ENCODE results near the gene QRICH1.
"Not testable (repeated sequence)": the region's sequence is repeated elsewhere in the genome, so short reads cannot be mapped to it uniquely, and the experiment has no call there.

QRICH1 gene

DNA sequence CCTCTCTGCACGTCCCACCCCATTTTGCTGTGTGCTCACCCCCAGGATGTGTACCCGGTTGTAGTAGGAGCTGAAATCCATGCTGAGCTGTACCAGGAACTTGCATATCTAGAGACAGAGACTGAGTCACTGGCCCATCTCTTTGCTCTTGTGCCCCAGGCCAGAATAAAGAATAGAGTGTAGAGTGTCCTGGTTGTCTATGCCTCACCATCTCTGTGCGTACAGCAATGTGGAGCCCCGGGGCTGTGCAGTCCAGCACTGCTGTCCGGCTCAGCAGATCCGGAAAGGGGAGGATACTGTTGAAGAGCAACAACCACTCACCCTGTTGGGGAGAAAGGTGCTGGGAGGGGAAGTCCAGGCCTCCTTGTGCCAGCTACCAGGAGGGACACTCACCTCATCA is 78.1 kb downstream of the QRICH1 start:
- no peak for DNase-seq

DNA sequence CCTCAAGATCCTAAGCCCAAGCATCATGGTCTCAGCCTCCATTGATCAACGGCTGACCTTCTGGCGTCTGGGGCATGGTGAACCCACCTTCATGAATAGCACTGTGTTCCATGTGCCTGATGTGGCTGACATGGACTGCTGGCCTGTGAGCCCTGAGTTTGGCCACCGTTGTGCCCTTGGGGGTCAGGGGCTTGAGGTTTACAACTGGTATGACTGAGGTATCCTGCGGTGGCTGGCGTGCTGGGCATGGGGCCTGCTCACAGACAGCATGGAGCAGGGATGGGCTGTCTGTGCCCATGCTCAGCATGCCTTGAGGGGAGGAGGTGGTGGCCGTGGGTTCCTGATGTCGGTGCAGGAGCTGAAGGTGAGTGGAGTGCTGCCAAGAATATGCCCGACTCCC is 78.8 kb downstream of the QRICH1 start:
- DNase-seq, result no peak

DNA sequence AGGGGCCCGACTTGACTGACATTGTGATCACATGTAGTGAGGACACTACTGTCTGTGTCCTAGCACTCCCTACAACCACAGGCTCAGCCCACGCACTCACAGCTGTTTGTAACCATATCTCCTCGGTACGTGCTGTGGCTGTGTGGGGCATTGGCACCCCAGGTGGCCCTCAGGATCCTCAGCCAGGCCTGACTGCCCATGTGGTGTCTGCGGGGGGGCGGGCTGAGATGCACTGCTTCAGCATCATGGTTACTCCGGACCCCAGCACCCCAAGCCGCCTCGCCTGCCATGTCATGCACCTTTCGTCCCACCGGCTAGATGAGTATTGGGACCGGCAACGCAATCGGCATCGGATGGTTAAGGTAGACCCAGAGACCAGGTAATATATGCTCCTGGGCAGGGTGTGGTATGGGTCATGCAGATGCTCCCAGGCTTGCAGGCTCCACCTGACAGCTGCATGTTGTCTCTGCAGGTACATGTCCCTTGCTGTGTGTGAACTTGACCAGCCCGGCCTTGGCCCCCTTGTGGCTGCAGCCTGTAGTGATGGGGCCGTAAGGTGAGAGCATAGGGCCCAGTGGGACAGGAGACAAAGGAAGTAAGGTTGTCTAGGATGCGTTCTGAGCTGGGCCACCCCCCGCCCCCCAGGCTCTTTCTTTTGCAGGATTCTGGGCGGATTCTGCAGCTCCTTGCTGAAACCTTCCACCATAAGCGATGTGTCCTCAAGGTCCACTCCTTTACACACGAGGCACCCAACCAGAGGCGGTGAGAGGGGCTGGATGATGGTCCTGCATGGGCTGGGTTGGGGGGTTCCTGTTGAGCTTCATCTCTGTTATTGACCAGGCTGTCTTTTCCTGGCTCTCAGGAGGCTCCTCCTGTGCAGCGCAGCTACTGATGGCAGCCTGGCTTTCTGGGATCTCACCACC is 79.9 kb downstream of the QRICH1 start:
- peak in 3 of 5 experiments; percentile 19 to 53 (median 30) for DNase-seq

DNA sequence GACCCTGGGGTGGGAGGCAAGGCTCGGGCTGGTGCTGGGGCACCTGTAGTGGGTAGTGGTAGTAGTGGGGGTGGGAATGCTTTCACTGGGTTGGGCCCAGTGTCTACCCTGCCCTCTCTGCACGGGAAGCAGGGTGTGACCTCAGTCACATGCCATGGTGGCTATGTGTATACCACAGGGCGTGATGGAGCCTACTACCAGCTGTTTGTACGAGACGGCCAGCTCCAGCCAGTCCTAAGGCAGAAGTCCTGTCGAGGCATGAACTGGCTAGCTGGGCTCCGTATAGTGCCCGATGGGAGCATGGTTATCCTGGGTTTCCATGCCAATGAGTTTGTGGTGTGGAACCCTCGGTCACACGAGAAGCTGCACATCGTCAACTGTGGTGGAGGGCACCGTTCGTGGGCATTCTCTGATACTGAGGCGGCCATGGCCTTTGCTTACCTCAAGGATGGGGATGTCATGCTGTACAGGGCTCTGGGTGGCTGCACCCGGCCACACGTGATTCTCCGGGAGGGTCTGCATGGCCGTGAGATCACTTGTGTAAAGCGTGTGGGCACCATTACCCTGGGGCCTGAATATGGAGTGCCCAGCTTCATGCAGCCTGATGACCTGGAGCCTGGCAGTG is 80.6 kb downstream of the QRICH1 start:
- no peak for DNase-seq

DNA sequence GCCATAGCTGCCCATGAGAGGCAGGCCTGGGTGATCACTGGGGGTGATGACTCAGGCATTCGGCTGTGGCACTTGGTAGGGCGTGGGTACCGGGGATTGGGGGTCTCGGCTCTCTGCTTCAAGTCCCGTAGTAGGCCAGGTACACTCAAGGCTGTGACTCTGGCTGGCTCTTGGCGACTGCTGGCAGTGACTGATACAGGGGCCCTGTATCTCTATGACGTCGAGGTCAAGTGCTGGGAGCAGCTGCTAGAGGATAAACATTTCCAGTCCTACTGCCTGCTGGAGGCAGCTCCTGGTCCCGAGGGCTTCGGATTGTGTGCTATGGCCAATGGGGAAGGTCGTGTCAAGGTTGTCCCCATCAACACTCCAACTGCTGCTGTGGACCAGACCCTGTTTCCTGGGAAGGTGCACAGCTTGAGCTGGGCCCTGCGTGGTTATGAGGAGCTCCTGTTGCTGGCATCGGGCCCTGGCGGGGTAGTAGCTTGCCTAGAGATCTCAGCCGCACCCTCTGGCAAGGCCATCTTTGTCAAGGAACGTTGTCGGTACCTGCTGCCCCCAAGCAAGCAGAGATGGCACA is 81.3 kb downstream of the QRICH1 start:
- no peak for DNase-seq

DNA sequence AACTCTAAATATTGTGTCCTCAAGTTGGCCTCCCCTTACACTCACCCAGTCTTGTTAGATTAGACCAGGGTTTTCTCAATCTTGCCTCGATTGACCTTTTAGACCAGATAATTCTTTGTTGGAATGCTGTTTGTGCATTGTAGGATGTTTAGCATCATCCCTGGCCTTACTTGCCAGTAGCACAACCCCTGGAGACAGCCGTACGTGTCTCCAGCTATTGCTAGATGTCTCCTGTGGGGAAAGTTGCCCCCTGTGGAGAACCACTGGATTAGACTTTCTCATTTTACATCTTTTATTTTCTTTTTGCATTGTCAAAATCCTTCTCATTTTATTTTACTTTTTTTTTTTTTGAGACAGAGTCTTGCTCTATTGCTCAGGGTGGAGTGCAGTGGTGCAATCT is 84.5 kb downstream of the QRICH1 start:
- DNase-seq, result no peak

DNA sequence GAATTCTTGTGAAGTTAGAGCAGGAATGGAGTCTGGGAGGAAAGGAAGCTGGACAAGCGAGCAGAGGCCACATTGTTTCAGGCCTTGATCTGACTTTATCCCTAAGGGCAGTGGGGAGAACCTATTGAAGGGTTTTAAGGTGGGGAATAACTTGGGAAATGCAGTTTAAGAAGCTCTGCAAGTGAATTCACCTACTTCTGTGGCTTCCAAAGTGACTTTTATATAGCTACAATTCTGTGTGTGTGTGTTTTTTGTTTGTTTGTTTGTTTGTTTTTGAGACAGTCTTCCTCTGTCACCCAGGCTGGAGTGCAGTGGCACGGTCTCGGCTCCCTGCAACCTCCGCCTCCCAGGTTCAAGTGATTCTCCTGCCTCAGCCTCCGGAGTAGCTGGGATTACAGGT is 85.2 kb downstream of the QRICH1 start:
- not testable (repeated sequence) for DNase-seq

DNA sequence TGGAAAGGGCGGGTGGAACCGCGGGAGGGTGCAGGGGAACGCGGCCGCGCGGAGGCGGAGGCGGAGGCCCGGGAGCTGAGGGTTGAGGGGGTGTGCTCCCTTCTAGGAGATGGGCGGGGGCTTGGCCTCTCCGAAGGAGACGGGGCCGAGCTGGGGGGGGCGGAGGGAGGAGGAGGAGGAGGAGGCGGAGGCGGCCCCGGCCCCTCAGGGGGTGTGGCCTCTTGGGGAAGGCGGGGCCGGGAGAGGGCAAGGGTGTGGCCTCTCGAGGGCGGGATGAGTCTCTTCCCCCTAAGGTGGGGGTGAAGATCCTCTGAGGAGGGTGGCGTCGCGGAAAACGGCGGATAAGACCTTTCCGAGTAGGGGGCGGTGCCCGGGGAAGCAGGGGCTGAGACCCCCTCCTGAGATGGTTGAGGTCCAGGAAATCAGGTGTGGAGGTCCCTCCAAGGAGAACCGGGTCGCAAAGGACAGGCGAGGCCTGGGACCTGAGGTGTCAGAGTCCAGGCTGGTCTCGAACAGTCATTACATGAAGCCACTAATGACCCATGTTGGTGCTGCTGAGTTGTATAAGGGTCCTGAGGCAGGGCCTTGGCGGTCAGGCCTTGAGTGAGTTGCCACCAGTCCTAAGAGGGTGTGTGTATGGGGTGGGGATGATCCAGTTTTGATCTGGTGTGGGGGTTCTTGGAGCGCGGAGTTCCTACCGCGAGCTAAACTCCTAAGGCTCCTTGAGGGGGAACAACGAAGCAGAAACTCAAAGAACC is 85.9 kb downstream of the QRICH1 start:
- DNase-seq, result peak; percentile 73 to 94 (median 82)

DNA sequence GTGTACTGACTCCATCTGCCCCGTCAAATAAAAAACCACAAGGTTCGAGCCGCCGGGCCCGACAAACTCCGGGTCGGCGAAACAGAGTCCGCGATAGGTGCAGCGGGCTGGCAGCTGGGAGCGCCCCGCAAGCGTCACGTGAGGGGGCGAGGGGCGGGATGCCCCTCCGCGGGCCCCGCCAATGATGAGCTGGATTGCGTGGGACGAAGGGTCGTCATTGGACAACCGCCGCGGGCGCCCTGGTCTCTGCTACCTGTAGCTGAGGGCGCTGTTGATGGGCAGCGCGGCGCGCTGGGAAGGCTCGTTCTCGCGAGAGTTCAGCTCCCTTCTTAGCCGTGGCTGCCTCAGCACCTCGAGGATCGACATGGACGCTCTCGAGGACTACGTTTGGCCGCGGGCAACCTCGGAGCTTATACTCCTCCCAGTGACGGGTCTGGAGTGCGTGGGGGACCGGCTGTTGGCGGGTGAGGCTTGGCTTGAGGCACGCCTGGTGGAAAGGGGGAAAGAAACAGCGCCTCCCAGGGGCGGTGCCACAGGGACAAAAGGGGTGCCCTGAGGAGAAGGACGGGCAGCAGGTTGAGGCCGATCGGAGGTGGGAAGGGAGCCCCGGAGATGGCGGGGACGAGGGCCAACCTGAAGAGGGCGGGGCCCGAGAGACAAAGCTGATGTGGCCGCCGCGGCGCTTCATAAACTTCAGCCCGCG is 86.7 kb downstream of the QRICH1 start, which contains the start of gene WDR6:
TSS of gene WDR6 (plus strand) at position 324 of the 703 bp plus-strand sequence. CDS start at position 365, 41 bp downstream.
- DNase-seq, result peak; percentile 94 to 99 (median 96)

DNA sequence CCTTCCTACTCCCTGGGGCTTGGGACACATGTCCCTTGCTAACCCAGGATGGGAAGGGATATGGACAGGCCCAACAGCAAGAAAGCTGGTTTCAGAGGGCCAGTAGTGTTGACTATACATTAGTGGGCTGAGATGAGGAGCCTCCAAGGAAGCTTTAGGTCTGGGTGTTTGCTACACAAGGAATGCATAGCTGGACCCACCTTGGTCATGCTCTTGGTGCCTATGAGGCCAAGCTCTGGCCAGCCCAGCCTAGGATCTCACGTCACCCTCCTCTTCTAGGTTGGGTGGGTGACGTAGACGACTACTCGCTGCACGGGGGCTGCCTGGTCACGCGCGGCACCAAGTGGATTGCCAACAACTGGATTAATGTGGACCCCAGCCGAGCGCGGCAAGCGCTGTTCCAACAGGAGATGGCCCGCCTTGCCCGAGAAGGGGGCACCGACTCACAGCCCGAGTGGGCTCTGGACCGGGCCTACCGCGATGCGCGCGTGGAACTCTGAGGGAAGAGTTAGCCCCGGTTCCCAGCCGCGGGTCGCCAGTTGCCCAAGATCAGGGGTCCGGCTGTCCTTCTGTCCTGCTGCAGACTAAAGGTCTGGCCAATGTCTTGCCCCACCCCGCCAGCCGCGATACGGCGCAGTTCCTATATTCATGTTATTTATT is 87.3 kb downstream of the QRICH1 start:
- DNase-seq, result peak in 1 of 5 experiments; percentile 28

DNA sequence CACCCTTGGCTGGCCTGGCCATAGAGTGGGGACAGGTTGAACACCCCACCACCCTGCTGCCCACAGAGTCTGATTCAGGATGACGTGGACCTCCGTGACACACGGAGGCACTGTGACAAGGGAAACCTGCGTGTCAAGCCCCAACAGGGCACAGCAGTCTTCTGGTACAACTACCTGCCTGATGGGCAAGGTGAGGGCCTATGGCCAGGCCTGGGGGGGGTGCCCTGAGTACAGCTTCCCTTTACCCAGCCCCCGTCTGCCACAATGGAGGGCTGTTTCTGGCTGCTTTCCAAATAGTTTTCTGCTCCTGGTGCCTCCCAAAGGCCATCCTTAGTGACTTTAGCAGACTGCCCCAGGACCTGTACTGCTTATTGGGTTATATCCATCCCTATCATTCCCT is 87.9 kb downstream of the QRICH1 start:
- no peak for DNase-seq

DNA sequence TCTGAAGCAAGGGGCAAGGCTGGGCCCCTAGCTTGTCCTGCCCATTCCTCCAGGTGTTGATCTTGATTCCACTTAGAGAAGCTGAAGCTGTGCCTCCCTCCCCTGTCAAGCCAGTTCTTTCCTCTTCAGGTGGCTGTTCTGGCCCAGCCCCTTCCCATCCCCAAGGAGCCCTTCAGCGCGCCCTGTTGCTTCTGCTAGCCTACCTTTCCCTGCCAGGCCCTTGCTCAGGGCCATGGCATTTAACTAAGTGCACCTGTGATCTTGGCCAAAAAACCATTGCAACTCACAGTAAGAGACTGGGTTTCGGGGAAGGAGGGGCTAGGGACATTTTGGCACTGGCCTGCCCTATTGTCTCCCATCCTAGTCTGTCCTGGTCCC is 88.6 kb downstream of the QRICH1 start:
- no peak for DNase-seq

DNA sequence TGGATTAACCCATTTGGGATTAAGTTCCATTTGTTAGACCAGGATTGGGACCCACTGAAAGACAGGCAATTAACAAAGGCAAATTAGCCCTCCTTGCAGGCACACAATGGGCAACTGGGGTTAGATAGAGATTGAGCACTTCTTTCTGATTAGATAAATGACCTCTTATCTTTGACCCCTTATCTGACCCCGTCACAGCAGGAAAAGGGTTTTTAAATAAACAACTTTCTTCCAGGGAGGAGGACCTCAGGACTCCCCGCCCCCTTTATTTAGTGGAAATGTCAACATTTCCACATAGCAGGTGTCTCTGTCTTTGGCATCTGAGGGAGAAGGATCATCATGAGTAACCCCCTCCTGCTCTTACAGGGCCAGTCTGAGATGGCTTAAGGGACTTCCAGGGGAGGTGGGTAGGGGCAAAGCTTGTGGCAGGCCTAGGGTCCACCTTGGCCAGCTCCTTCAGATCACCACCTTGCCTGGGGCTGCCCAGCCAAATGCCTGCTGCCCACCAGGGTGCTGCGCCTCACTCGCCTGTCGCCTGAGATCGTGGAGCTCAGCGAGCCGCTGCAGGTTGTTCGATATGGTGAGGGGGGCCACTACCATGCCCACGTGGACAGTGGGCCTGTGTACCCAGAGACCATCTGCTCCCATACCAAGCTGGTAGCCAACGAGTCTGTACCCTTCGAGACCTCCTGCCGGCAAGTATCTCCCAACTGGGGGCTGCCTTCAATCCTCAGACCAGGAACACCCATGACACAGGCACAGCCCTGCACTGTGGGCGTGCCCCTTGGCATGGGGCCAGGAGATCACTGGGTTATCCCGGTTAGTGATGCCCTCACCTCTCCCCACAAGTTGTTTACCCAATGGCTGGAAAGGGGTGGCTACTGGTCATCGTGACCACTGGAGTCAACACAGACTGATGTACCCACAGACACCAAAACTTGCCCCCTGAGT is 89.2 kb downstream of the QRICH1 start:
- no peak for DNase-seq

DNA sequence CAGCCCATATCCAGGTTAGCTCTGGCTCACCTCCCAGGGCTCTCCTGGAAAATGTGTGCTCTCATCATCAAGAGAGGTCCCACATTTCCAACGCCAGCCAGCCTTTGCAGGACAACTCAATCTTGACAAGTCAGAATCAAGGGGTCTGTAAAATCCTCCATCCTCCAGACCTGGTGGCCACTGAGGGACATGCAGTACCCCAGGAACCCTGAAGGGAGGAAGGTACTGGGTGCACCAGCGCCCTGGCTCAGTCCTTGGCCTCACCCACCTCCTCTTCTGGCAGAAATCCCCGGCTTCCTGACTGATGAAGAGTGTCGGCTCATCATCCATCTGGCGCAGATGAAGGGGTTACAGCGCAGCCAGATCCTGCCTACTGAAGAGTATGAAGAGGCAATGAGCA is 92.7 kb downstream of the QRICH1 start:
- DNase-seq, result no peak

DNA sequence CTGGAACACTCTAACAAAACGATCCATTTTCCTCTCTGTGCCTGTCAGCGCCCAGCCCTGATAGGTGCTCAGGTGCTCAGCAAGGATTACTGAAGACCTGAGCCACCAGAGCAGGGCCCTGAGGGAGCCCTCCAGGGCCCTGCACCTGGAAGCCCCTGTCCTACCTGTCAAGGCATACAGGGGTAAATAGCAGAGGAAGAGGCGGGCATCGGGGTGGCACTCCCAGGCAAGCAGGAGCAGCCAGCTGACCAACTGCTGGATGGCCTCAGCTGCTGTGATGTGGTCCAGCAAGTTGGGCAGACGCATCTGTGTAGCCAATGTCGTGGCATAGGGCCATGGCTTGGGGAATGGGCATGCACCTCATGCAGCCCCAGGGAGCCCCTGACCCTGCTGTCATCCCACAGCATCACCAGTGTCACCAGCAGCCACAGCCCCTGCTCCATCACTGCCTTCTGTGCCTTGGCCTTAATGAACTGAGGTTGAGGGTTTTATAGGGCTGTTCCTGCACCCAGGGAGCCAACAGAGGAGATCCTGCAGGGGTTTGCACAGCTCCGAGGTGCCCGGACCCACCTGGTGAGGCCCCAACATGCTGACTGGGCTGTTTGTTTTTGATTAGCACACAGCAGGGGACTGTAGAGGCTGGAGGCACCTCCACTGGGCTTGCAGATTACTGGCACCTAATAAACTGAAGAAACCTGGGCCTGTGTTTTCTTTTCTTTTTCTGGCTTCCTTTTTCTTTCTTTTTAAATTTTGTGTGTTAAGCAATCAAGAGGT is 94.6 kb downstream of the QRICH1 start:
- DNase-seq, result no peak

DNA sequence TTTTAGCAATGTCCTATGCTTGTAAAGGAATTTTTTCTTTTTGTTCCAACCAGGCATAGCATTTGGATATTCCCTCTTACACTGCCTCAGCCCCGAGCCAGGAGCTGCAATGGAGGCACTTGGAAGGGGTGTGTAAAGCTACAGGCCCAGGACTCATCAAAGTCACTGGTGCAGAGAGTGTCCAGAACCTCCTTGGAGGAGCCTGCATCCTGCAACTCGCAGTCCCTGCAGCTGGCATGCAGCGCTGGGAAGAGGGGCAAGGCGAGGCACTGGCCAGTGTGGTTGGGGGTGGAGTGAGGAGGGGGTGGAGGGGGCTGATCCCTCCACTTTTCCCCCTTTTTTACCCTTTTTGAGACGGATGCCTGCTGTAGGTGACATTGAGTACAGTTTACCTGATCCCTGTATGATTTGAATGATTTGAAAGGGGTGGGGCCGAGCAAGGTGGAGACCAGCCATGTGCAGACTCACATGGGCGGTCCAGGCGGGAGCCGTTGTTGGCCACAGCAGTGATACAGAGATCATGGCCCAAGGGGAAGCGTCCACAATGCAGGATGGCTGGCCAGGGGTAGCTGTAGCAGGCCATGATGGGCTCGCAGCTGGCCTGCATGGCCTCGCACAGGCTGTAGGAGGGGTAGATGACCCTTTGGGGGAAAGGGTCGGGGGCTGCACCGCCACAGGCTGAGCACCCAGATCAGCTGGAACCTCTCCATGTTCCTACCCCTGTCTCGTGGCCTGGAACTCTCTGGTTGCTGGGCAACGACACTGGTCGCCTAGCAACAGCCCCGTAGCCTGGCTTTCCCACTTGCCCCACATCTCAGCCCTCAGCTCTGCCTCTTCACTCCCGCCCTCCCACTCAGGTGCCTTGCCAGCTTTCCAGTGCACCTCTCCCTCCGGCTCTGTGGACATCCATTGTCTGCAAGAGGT is 95.9 kb downstream of the QRICH1 start:
- DNase-seq, result no peak

DNA sequence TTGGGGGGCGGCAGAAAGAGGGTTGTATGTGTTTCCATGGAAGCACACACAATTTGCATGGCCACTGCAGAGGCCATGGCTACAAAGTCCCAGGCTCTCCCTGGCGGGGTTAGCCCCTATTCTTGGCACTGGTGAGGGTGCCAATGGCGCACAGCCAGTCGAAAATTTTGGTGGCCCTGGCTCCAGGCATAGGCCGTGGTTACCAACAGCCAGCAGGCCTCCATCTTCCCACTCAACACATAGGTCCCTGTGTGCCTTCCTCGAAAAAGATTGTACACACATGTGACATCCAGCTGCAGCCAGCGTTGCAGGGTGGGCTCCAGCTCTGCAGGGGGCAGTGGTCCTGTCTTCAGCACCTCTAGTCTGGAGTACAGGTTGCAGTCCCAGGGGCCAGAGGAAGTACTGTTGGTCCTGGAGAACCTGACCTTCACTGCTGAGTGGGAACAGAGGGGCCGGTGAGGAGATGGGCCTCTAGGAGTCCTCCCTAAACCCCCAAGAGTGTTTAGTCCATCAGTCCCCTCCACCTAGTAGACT is 96.7 kb downstream of the QRICH1 start:
- DNase-seq, result no peak

DNA sequence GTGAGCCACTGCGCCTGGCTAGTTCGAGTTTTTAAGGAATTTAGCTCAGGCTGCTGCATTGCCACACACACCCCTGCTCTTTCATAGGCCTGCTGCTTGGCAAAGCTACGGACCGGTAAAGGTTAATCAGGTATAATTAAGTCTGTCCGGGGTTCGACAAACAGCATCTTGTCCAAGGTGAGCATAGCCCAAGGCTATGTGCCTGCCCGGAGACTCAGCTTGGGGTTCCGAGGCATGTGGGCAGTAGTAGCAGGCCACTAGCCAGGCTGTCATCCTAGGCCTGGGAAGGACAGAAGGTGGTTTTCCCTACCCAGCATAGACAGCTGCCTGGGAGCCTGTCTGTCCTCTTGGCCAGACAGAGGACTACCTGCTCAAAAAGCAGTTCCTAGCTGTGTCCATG is 97.2 kb downstream of the QRICH1 start:
- DNase-seq, result no peak

Data from T-helper 2 cell (primary cell).